Upper lobe of left lung (tissue), 6 donors: ENCODE results near the gene PDE4D. TPM values are rescaled to one million over a fixed set of nuclear protein-coding genes. Genes with fewer than 3 reads are reported as not detected.

Experiments
- ATAC-seq, 2 donors: fragments of 200-7000 bp; cut with Tn5 transposase; one replicate each; pipeline ENCODE4 v1.9.1; 2022; ENCODE audit warnings: mild to moderate bottlenecking in 2 of 2, moderate library complexity in 2 of 2; ENCODE audit not compliant: low FRiP score in 2 of 2
- DNase-seq, 2 donors: peaks; one replicate each; pipeline ENCODE4 v3.0.0-alpha.2; 2019 to 2020
- H3K27ac ChIP-seq, 4 donors: fragments of 200-600 bp; sonication (generic); one replicate each; pipeline ENCODE4 v1.5.1; 2016 to 2019
- H3K27me3 ChIP-seq, 4 donors: fragments of 200-600 bp; sonication (generic); one replicate each; pipeline ENCODE4 v1.5.1; 2017 to 2019
- H3K36me3 ChIP-seq, 4 donors: fragments of 200-600 bp; sonication (generic); one replicate each; pipeline ENCODE4 v1.5.1; 2016 to 2019
- H3K4me1 ChIP-seq, 4 donors: fragments of 200-600 bp; sonication (generic); one replicate each; pipeline ENCODE4 v1.5.1; 2018 to 2019
- H3K4me3 ChIP-seq, 4 donors: fragments of 200-600 bp; sonication (generic); one replicate each; pipeline ENCODE4 v1.5.1; 2017 to 2019; ENCODE audit warnings: mild to moderate bottlenecking in 2 of 4, moderate library complexity in 1 of 4
- H3K9me3 ChIP-seq, 4 donors: fragments of 200-600 bp; sonication (generic); one replicate each; pipeline ENCODE4 v1.5.1; 2018 to 2019
- EP300 ChIP-seq, 4 donors: sonication (generic); formaldehyde crosslinking; IDR thresholded peaks; one replicate each; pipeline ENCODE4 v1.5.1; 2017; ENCODE audit warnings: antibody characterized with exemption in 4 of 4, control low read depth in 2 of 4
- POLR2A ChIP-seq, 4 donors: fragments of 450-650 bp; IDR thresholded peaks; one replicate each; pipeline ENCODE4 v1.5.1; 2016 to 2017; ENCODE audit warnings: antibody characterized with exemption in 4 of 4, mild to moderate bottlenecking in 2 of 4
- POLR2AphosphoS5 ChIP-seq, 2 donors: sonication (generic); formaldehyde crosslinking; IDR thresholded peaks; one replicate each; pipeline ENCODE4 v1.5.1; 2017; ENCODE audit warnings: antibody characterized with exemption in 2 of 2
- WGBS, 2 donors: methylation state at CpG; one replicate each; pipeline ENCODE4 v1.1.5; 2017 to 2018; 5-methylcytosine and 5-hydroxymethylcytosine counted together
- total RNA-seq, 6 donors: library from RNA; depleted of rRNA in 4 of 6; stranded (reverse); fragments of >200 nt in 4 of 6; gene quantifications; one replicate each; pipeline versions ENCODE4 v1.1.0 to v1.2.1, GENCODE V29; 2016 to 2021
- TF ChIP-seq, protein P1 (sequence below), 6 experiments: fragments of 450-650 bp in 4 of 6; fragments of 200-600 bp in 2 of 6; sonication (generic) in 2 of 6; IDR thresholded peaks; one replicate each; pipeline ENCODE4 v1.5.1; 2016 to 2019; ENCODE audit warnings: antibody characterized with exemption in 6 of 6
- donor health status: DM: no; HTN: no; CAD: no; lungs with moderate emphysema.
- donor health status: DM: no; HTN: yes; CAD: no; lungs with severe emphysema.

The PDE4D gene
- total RNA-seq, 6 donors from 2014 or later = 50.4 to 188 (median 84.0) TPM

GRCh38 chr5:59608745-59609144 lies 284.8 kb downstream of the PDE4D start:
- TF ChIP-seq POLR2AphosphoS5 (IDR thresholded peaks at IDR 0.05) = no peak
- TF ChIP-seq, protein P1, sequence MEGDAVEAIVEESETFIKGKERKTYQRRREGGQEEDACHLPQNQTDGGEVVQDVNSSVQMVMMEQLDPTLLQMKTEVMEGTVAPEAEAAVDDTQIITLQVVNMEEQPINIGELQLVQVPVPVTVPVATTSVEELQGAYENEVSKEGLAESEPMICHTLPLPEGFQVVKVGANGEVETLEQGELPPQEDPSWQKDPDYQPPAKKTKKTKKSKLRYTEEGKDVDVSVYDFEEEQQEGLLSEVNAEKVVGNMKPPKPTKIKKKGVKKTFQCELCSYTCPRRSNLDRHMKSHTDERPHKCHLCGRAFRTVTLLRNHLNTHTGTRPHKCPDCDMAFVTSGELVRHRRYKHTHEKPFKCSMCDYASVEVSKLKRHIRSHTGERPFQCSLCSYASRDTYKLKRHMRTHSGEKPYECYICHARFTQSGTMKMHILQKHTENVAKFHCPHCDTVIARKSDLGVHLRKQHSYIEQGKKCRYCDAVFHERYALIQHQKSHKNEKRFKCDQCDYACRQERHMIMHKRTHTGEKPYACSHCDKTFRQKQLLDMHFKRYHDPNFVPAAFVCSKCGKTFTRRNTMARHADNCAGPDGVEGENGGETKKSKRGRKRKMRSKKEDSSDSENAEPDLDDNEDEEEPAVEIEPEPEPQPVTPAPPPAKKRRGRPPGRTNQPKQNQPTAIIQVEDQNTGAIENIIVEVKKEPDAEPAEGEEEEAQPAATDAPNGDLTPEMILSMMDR (IDR thresholded peaks at IDR 0.05) = no peak
- TF ChIP-seq EP300 (IDR thresholded peaks at IDR 0.05) = no peak
- no peak for TF ChIP-seq POLR2A (IDR thresholded peaks at IDR 0.05)
- H3K4me3 ChIP-seq = no peak overlapping the region
- no peaks in the 10 kb centered on the region for H3K36me3 ChIP-seq
- ATAC-seq (no peak), DNase-seq (no peak)
- no peaks in the 10 kb centered on the region for H3K27me3 ChIP-seq
- no peaks in the 10 kb centered on the region for H3K9me3 ChIP-seq
- WGBS, 2 donors = 61 to 76% methylated on average over 2 of the region's 2 CpGs
- no peaks in the 10 kb centered on the region for H3K4me1 ChIP-seq
- no peak overlapping the region for H3K27ac ChIP-seq

- Histone ChIP-seq H3K4me3 (no peak overlapping the region), H3K27me3 (no peaks in the 10 kb centered on the region), H3K36me3 (no peaks in the 10 kb centered on the region), H3K4me1 (no peaks in the 10 kb centered on the region), H3K27ac (no peak overlapping the region), H3K9me3 (no peaks in the 10 kb centered on the region)
- TF ChIP-seq, protein P1 (IDR thresholded peaks at IDR 0.05) = no peak
- TF ChIP-seq POLR2A (IDR thresholded peaks at IDR 0.05) (no peak), POLR2AphosphoS5 (IDR thresholded peaks at IDR 0.05) (no peak), EP300 (IDR thresholded peaks at IDR 0.05) (no peak)
- ATAC-seq (no peak), DNase-seq (no peak)
- WGBS, 2 donors = 61 to 72% methylated on average over 4 of the region's 4 CpGs
Observed at GRCh38 chr5:59607138-59607765, 286.3 kb downstream of the PDE4D start.

DNA sequence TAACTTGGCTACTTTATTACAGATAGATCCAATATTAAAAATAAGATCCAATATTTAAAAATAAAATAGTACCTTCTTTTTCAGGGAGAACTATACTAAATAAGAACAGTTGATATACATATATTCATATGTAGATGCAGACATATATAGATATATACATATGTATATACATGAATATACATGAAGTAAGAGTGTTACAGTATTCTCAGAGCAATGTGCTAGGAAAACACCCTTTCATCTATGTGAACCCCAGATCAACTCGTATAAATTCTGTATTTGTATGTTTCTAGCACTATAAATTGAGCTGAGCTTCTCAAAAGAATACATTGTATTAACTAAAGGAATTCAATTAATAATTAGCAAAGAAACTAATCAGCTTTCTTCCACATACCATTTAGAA lies 287.6 kb downstream of the PDE4D start:
- no peaks in the 10 kb centered on the region for H3K4me1 ChIP-seq
- WGBS, 2 donors = 70 to 83% methylated on average over 1 of the region's 1 CpG

DNA sequence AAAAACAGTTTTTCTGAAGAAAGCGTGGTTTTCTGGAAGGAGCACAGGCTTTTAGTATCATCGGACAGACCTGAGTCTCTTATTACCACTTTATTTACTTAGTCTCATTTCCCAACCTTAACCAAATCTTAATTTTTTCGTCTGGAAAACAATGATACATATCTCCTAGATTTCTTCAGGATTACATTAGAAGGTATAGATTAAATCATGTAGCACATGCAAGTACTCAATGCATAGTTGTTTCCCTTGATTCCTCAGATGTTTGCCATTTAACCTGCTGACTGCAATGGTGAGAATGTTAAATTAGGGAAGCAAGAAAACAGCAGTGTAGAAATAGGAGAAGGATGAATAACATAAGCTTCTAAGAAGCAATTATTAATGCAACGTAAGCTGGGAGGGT lies 289.4 kb downstream of the PDE4D start:
- no peaks in the 10 kb centered on the region for H3K27me3 ChIP-seq
- H3K36me3 ChIP-seq = no peaks in the 10 kb centered on the region
- H3K9me3 ChIP-seq = no peaks in the 10 kb centered on the region
- no peak overlapping the region for H3K27ac ChIP-seq
- no peak for ATAC-seq
- DNase-seq = no peak
- no peaks in the 10 kb centered on the region for H3K4me1 ChIP-seq
- 69 to 87% methylated on average over 4 of the region's 4 CpGs for WGBS, 2 donors
- H3K4me3 ChIP-seq = no peak overlapping the region
- TF ChIP-seq POLR2AphosphoS5 (IDR thresholded peaks at IDR 0.05) = no peak
- TF ChIP-seq, protein P1 (IDR thresholded peaks at IDR 0.05) = no peak
- TF ChIP-seq POLR2A (IDR thresholded peaks at IDR 0.05) = no peak
- no peak for TF ChIP-seq EP300 (IDR thresholded peaks at IDR 0.05)

More for the DNA sequence above, 287.6 kb downstream of the PDE4D start:
- no peaks in the 10 kb centered on the region for H3K27me3 ChIP-seq
- TF ChIP-seq POLR2AphosphoS5 (IDR thresholded peaks at IDR 0.05) (no peak), POLR2A (IDR thresholded peaks at IDR 0.05) (no peak), EP300 (IDR thresholded peaks at IDR 0.05) (no peak)
- TF ChIP-seq, protein P1 (IDR thresholded peaks at IDR 0.05) = no peak
- ATAC-seq = no peak
- H3K36me3 ChIP-seq = no peaks in the 10 kb centered on the region
- H3K9me3 ChIP-seq = no peaks in the 10 kb centered on the region
- H3K27ac ChIP-seq = no peak overlapping the region
- no peak overlapping the region for H3K4me3 ChIP-seq
- DNase-seq = no peak

- no peaks in the 10 kb centered on the region for H3K27me3 ChIP-seq
- no peaks in the 10 kb centered on the region for H3K9me3 ChIP-seq
- no peaks in the 10 kb centered on the region for H3K36me3 ChIP-seq
- no peak overlapping the region for H3K4me3 ChIP-seq
- DNase-seq = no peak
- TF ChIP-seq POLR2A (IDR thresholded peaks at IDR 0.05) (no peak), POLR2AphosphoS5 (IDR thresholded peaks at IDR 0.05) (no peak), EP300 (IDR thresholded peaks at IDR 0.05) (no peak)
- TF ChIP-seq, protein P1 (IDR thresholded peaks at IDR 0.05) = no peak
- H3K4me1 ChIP-seq = peaks cover 0 to 7% (median 2%) of the 10 kb centered on the region in 4 donors
- no peak for ATAC-seq
- H3K27ac ChIP-seq = no peak overlapping the region
- WGBS, 2 donors = 75 to 79% methylated on average over 3 of the region's 3 CpGs
Observed at GRCh38 chr5:59600998-59601397, 292.5 kb downstream of the PDE4D start.
